Amygdala (tissue), 56 donors: ENCODE results near the gene SIGLEC11.
"Not testable (repeated sequence)": the region's sequence is repeated elsewhere in the genome, so short reads cannot be mapped to it uniquely, and the experiment has no call there.

Source experiments
- DNase-seq, 56 donors: peaks; one replicate each; lab custom pipeline; 2025; lab: John Stamatoyannopoulos, UW

Gene SIGLEC11

GRCh38 chr19:49953416-49953815, 7.6 kb downstream of the SIGLEC11 start:
- DNase-seq = peak in 1 of 56 donors; percentile 4

GRCh38 chr19:49952906-49953305, 8.1 kb downstream of the SIGLEC11 start:
- DNase-seq = no peak

- DNase-seq = no peak
Observed at GRCh38 chr19:49952479-49952836, 8.5 kb downstream of the SIGLEC11 start.

GRCh38 chr19:49951806-49952478, 9.0 kb downstream of the SIGLEC11 start:
- no peak for DNase-seq

GRCh38 chr19:49950956-49951526, 9.9 kb downstream of the SIGLEC11 start:
- no peak for DNase-seq

- no peak for DNase-seq
Observed at GRCh38 chr19:49950590-49950948, 10.4 kb downstream of the SIGLEC11 start.

GRCh38 chr19:49949742-49950589, 11.0 kb downstream of the SIGLEC11 start:
- DNase-seq = no peak

- no peak for DNase-seq
Observed at GRCh38 chr19:49946415-49946814, 14.6 kb downstream of the SIGLEC11 start.

- DNase-seq = not testable (repeated sequence)
Observed at GRCh38 chr19:49944567-49944966, 16.4 kb downstream of the SIGLEC11 start.

- no peak for DNase-seq
Observed at GRCh38 chr19:49940482-49940791, 20.5 kb downstream of the SIGLEC11 start.

- no peak for DNase-seq
Observed at GRCh38 chr19:49939721-49940481, 21.1 kb downstream of the SIGLEC11 start.

GRCh38 chr19:49938662-49939061, 22.3 kb downstream of the SIGLEC11 start:
- no peak for DNase-seq

- peak in 48 of 56 donors; percentile 6 to 83 (median 45) for DNase-seq
Observed at GRCh38 chr19:49937750-49938381, 23.1 kb downstream of the SIGLEC11 start.

- no peak for DNase-seq
Observed at GRCh38 chr19:49936549-49936948, 24.4 kb downstream of the SIGLEC11 start.

- DNase-seq = no peak
Observed at GRCh38 chr19:49933643-49934042, 27.3 kb downstream of the SIGLEC11 start.

GRCh38 chr19:49932731-49933131, 28.2 kb downstream of the SIGLEC11 start:
- DNase-seq = no peak

GRCh38 chr19:49932041-49932451, 28.9 kb downstream of the SIGLEC11 start:
- DNase-seq = no peak

GRCh38 chr19:49931293-49932040, 29.5 kb downstream of the SIGLEC11 start:
- DNase-seq = no peak

- DNase-seq = peak in 1 of 56 donors; percentile 32
Observed at GRCh38 chr19:49930483-49931011, 30.4 kb downstream of the SIGLEC11 start.
